ENCODE results near the gene DOC2A. TPM values are rescaled to one million over a fixed set of nuclear protein-coding genes. Genes with fewer than 3 reads are reported as not detected.

DOC2A gene
- total and polyA plus RNA-seq, 4 donors, result 0.09 to 0.22 (median 0.17) TPM; not detected in 1

DNA sequence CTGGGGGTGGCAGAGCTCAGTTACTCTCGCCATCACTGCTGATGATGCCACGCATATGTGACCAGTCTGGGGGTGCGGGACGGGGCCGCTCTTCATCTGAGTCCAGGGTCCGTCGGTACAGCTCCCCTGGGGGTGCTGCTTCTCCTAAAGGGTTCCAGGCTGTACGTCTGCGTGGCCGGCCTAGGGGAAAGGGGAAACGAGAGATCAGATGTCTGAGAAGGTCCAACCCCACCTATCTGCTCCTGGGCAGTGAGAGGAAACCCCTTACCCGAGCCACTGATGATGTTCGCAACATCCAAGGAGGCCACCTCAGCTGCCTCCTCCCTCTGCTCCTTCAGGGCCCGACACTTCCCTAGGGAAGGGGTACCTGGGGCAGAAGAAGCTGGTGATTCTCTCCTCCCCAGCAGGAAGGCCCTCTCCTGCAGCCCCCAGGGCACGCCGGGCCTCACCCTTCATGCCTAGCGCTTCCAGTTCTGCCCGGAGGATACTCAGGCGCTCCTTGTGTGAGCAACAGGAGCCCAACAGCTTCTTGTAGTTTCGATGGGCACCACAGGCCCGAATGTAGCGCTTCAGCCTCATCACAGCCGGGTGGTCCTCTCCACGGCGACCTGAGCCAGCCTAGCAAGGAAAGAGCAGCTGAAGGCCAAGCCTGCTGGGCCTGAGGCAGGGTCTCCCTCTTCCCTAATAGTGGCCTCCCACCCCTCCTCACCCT, 17.5 kb downstream of the DOC2A start:
- no peak for DNase-seq (ENCODE audit: low spot score)
- Histone ChIP-seq H3K4me3 (ENCODE audit: low read depth in 1 of 3, low read length in 3 of 3) (no peak overlapping the region), H3K9ac (ENCODE audit: low read depth in 1 of 2, low read length in 2 of 2) (no peak overlapping the region), H3K27ac (ENCODE audit: low read depth in 1 of 2, low read length in 2 of 2) (no peak overlapping the region), H3K27me3 (ENCODE audit: control insufficient read depth in 4 of 4, insufficient read depth in 4 of 4, low read length in 3 of 4) (no peaks in the 10 kb centered on the region), H3K36me3 (ENCODE audit: control insufficient read depth in 4 of 4, insufficient read depth in 3 of 4, low read depth in 1 of 4, low read length in 3 of 4) (peaks cover 5 to 43% (median 13%) of the 10 kb centered on the region in 4 donors), H3K9me3 (ENCODE audit: control insufficient read depth in 4 of 4, low read length in 3 of 4) (no peaks in the 10 kb centered on the region), H3K4me1 (ENCODE audit: control insufficient read depth in 4 of 4, insufficient read depth in 4 of 4, low read length in 3 of 4) (peaks cover 2 to 26% (median 18%) of the 10 kb centered on the region in 4 donors)
- TF ChIP-seq JUND (IDR thresholded peaks at IDR 0.05) (no peak), YY1 (IDR thresholded peaks at IDR 0.05) (no peak), EGR1 (IDR thresholded peaks at IDR 0.05; ENCODE audit: low read depth in 2 of 2) (no peak), HNF4G (IDR thresholded peaks at IDR 0.05) (no peak), SP1 (IDR thresholded peaks at IDR 0.05) (no peak), GABPA (IDR thresholded peaks at IDR 0.05 in 1 of 2, conservative IDR thresholded peaks at IDR 0.05 in 1 of 2) (no peak), RXRA (IDR thresholded peaks at IDR 0.05) (no peak), RAD21 (IDR thresholded peaks at IDR 0.05) (no peak)
- WGBS, result 94% methylated on average over 25 of the region's 25 CpGs

DNA sequence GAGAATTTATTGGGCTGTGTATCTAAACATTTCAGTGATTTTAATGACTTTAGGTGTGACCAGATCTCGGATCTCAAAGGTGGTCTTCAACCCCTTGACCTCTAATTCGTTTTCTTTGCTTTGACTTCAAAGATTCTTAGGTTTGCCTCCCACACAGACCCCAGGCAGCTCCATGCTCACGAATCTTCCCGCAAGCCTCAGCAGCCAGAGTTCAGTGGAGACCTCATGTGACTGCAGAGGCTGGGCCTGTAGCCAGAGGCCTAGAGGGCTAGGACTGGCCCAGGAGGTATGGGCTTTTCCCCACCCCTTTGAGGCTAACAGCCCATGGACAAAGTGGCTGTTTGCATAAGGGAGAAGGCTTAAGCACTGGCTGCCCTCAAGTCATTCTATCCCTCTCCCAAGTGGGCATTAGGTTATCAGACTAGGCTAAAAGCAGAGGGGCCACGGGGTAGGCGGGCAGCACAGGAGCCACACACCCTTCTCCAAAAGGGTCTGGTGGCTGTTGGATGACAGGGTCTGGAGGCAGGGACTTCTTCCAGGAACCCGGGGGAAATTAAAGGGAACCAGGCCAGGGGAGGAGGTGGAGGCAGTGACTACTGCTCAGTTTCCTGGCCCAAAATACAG, 18.4 kb downstream of the DOC2A start:
- Histone ChIP-seq H3K4me3 (ENCODE audit: low read depth in 1 of 3, low read length in 3 of 3) (no peak overlapping the region), H3K36me3 (ENCODE audit: control insufficient read depth in 4 of 4, insufficient read depth in 3 of 4, low read depth in 1 of 4, low read length in 3 of 4) (peaks cover 10 to 52% (median 18%) of the 10 kb centered on the region in 4 donors), H3K9ac (ENCODE audit: low read depth in 1 of 2, low read length in 2 of 2) (no peak overlapping the region), H3K9me3 (ENCODE audit: control insufficient read depth in 4 of 4, low read length in 3 of 4) (no peaks in the 10 kb centered on the region), H3K27ac (ENCODE audit: low read depth in 1 of 2, low read length in 2 of 2) (no peak overlapping the region), H3K27me3 (ENCODE audit: control insufficient read depth in 4 of 4, insufficient read depth in 4 of 4, low read length in 3 of 4) (no peaks in the 10 kb centered on the region), H3K4me1 (ENCODE audit: control insufficient read depth in 4 of 4, insufficient read depth in 4 of 4, low read length in 3 of 4) (peaks cover 2 to 26% (median 18%) of the 10 kb centered on the region in 4 donors)
- no peak for TF ChIP-seq NR2F2 (IDR thresholded peaks at IDR 0.05)
- no peak for TF ChIP-seq HNF4A (conservative IDR thresholded peaks at IDR 0.05)
- no peak for TF ChIP-seq JUND (IDR thresholded peaks at IDR 0.05)
- TF ChIP-seq SP1 (IDR thresholded peaks at IDR 0.05), result no peak
- no peak for TF ChIP-seq RXRA (IDR thresholded peaks at IDR 0.05)
- no peak for TF ChIP-seq FOXA1 (IDR thresholded peaks at IDR 0.05)
- TF ChIP-seq GABPA (IDR thresholded peaks at IDR 0.05 in 1 of 2, conservative IDR thresholded peaks at IDR 0.05 in 1 of 2), result no peak
- TF ChIP-seq HNF4G (IDR thresholded peaks at IDR 0.05), result no peak
- TF ChIP-seq, protein P1, sequence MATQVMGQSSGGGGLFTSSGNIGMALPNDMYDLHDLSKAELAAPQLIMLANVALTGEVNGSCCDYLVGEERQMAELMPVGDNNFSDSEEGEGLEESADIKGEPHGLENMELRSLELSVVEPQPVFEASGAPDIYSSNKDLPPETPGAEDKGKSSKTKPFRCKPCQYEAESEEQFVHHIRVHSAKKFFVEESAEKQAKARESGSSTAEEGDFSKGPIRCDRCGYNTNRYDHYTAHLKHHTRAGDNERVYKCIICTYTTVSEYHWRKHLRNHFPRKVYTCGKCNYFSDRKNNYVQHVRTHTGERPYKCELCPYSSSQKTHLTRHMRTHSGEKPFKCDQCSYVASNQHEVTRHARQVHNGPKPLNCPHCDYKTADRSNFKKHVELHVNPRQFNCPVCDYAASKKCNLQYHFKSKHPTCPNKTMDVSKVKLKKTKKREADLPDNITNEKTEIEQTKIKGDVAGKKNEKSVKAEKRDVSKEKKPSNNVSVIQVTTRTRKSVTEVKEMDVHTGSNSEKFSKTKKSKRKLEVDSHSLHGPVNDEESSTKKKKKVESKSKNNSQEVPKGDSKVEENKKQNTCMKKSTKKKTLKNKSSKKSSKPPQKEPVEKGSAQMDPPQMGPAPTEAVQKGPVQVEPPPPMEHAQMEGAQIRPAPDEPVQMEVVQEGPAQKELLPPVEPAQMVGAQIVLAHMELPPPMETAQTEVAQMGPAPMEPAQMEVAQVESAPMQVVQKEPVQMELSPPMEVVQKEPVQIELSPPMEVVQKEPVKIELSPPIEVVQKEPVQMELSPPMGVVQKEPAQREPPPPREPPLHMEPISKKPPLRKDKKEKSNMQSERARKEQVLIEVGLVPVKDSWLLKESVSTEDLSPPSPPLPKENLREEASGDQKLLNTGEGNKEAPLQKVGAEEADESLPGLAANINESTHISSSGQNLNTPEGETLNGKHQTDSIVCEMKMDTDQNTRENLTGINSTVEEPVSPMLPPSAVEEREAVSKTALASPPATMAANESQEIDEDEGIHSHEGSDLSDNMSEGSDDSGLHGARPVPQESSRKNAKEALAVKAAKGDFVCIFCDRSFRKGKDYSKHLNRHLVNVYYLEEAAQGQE (IDR thresholded peaks at IDR 0.05), result no peak
- no peak for TF ChIP-seq FOXA2 (IDR thresholded peaks at IDR 0.05)
- TF ChIP-seq, protein P2, sequence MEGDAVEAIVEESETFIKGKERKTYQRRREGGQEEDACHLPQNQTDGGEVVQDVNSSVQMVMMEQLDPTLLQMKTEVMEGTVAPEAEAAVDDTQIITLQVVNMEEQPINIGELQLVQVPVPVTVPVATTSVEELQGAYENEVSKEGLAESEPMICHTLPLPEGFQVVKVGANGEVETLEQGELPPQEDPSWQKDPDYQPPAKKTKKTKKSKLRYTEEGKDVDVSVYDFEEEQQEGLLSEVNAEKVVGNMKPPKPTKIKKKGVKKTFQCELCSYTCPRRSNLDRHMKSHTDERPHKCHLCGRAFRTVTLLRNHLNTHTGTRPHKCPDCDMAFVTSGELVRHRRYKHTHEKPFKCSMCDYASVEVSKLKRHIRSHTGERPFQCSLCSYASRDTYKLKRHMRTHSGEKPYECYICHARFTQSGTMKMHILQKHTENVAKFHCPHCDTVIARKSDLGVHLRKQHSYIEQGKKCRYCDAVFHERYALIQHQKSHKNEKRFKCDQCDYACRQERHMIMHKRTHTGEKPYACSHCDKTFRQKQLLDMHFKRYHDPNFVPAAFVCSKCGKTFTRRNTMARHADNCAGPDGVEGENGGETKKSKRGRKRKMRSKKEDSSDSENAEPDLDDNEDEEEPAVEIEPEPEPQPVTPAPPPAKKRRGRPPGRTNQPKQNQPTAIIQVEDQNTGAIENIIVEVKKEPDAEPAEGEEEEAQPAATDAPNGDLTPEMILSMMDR (IDR thresholded peaks at IDR 0.05; ENCODE audit: low read depth, low read length, missing input control), result no peak
- TF ChIP-seq, protein P3, sequence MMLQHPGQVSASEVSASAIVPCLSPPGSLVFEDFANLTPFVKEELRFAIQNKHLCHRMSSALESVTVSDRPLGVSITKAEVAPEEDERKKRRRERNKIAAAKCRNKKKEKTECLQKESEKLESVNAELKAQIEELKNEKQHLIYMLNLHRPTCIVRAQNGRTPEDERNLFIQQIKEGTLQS (IDR thresholded peaks at IDR 0.05), result no peak
- no peak for TF ChIP-seq TAF1 (conservative IDR thresholded peaks at IDR 0.05)
- TF ChIP-seq, protein P4, sequence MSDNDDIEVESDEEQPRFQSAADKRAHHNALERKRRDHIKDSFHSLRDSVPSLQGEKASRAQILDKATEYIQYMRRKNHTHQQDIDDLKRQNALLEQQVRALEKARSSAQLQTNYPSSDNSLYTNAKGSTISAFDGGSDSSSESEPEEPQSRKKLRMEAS (IDR thresholded peaks at IDR 0.05), result no peak
- no peak for TF ChIP-seq EGR1 (IDR thresholded peaks at IDR 0.05; ENCODE audit: low read depth in 2 of 2)
- TF ChIP-seq RAD21 (IDR thresholded peaks at IDR 0.05), result no peak
- TF ChIP-seq YY1 (IDR thresholded peaks at IDR 0.05), result no peak
- TF ChIP-seq, protein P5, sequence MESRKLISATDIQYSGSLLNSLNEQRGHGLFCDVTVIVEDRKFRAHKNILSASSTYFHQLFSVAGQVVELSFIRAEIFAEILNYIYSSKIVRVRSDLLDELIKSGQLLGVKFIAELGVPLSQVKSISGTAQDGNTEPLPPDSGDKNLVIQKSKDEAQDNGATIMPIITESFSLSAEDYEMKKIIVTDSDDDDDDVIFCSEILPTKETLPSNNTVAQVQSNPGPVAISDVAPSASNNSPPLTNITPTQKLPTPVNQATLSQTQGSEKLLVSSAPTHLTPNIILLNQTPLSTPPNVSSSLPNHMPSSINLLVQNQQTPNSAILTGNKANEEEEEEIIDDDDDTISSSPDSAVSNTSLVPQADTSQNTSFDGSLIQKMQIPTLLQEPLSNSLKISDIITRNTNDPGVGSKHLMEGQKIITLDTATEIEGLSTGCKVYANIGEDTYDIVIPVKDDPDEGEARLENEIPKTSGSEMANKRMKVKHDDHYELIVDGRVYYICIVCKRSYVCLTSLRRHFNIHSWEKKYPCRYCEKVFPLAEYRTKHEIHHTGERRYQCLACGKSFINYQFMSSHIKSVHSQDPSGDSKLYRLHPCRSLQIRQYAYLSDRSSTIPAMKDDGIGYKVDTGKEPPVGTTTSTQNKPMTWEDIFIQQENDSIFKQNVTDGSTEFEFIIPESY (IDR thresholded peaks at IDR 0.05), result no peak
- WGBS, result 64% methylated on average over 7 of the region's 7 CpGs
- DNase-seq (ENCODE audit: low spot score), result no peak
